DMS 273 (cell line): ENCODE results near the gene ZNF581.

Experiments used
- DNase-seq: peaks from one replicate; lab custom pipeline; 2025; ENCODE audit not compliant: unreplicated experiment; lab: John Stamatoyannopoulos, UW

ZNF581 gene

GRCh38 chr19:55678121-55678671 lies 34.7 kb downstream of the ZNF581 start:
- no peak for DNase-seq

- no peak for DNase-seq
Observed at GRCh38 chr19:55679343-55680257, 36.2 kb downstream of the ZNF581 start.

- DNase-seq = no peak
Observed at GRCh38 chr19:55680339-55681130, 37.1 kb downstream of the ZNF581 start.

- DNase-seq = no peak
Observed at GRCh38 chr19:55681131-55682092, 38.0 kb downstream of the ZNF581 start.

- DNase-seq = no peak
Observed at GRCh38 chr19:55683449-55684261, 40.2 kb downstream of the ZNF581 start.

- no peak for DNase-seq
Observed at GRCh38 chr19:55684946-55685681, 41.7 kb downstream of the ZNF581 start.

GRCh38 chr19:55685776-55686175 lies 42.3 kb downstream of the ZNF581 start:
- no peak for DNase-seq

GRCh38 chr19:55686311-55687050 lies 43.0 kb downstream of the ZNF581 start:
- no peak for DNase-seq

GRCh38 chr19:55687281-55688201 lies 44.1 kb downstream of the ZNF581 start:
- DNase-seq = no peak

GRCh38 chr19:55688422-55689218 lies 45.2 kb downstream of the ZNF581 start:
- DNase-seq = peak; percentile 23

- DNase-seq = no peak
Observed at GRCh38 chr19:55689411-55690108, 46.1 kb downstream of the ZNF581 start.

- DNase-seq = no peak
Observed at GRCh38 chr19:55690109-55690768, 46.8 kb downstream of the ZNF581 start.

GRCh38 chr19:55690769-55691545 lies 47.5 kb downstream of the ZNF581 start:
- no peak for DNase-seq
